GM21717 (cell line): ENCODE results near the gene LCN2.
"Not testable (repeated sequence)": the region's sequence is repeated elsewhere in the genome, so short reads cannot be mapped to it uniquely, and the experiment has no call there.

Experiments
- ATAC-seq: cut with Tn5 transposase; IDR thresholded peaks from one replicate; pipeline ENCODE4 v1.9.1; 2021; ENCODE audit warnings: mild to moderate bottlenecking, moderate library complexity; ENCODE audit not compliant: unreplicated experiment

LCN2 gene

GRCh38 chr9:128127568-128127989 is 21.7 kb upstream of the LCN2 start, which contains the start of gene PTGES2:
Gene PTGES2 (minus strand): TSS chr9:128127729. CDS start chr9:128127717, 12 bp downstream.
- peak; percentile 43 for ATAC-seq

DNA sequence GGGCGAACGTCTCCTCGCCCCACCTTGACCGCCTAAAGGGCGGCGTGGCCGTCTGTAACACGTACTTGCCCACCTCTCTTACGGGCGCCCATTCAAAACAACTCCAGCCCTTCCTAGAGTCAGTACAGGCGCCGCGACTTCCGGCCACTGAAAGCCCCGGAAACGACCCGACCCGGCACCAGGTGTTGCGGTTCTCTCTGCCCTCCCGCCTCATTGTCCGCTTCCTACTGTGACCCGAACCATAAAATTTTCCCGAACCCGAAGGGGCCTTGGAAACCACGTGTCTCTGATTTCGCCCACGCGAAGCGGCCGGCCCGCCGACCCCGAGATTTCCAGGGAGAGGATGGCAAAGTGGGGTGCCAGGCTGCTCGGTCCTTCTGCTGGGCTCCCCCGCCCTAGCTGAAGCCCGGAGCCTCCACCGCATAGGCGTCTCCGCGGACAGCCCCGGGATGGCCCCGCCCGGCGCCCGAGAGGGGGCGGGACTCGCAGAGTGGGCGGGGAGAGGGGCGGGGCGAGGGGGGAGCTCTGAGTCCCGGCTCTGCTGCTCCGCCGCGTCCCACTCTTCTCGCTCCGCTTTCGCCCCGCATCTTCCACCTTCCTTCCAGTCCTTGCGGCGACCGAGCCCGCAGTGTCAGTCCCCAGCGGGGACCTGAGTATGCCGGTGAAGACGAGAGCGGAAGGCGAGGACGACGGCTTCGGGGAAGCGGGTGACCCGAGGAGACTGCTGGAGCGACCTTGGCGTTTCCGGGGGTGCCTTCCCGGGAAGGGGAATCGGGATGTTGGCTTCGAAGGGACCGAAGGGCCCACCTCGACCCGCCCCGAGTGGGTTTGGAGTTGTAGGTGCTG is 21.0 kb upstream of the LCN2 start:
- ATAC-seq: peak; percentile 52

GRCh38 chr9:128128836-128129590 is 20.2 kb upstream of the LCN2 start:
- ATAC-seq: no peak

GRCh38 chr9:128129976-128130590 is 19.2 kb upstream of the LCN2 start:
- not testable (repeated sequence) for ATAC-seq

DNA sequence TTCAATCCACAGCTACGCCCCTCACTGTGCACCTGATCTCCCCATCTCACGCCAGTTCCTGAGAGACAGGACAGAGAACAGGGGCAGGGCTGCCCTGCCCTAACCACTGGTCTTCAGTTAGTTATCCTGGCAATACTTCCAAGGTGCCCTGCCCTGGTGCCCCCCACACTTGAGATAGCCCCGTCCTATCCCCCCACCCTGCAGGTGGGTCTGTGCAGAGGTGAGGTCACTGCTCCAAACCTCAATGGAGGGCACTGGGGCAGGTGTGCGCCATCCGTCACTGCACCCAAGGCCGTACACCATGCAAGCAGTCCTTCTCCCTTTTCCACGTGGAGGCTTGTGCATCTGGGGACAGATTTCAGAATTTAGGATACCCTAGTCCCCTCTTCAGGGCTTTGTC is 18.6 kb upstream of the LCN2 start:
- ATAC-seq: not testable (repeated sequence)

GRCh38 chr9:128131346-128131745 is 17.9 kb upstream of the LCN2 start:
- ATAC-seq: not testable (repeated sequence)

- not testable (repeated sequence) for ATAC-seq
Observed at GRCh38 chr9:128132139-128132538, 17.1 kb upstream of the LCN2 start.

DNA sequence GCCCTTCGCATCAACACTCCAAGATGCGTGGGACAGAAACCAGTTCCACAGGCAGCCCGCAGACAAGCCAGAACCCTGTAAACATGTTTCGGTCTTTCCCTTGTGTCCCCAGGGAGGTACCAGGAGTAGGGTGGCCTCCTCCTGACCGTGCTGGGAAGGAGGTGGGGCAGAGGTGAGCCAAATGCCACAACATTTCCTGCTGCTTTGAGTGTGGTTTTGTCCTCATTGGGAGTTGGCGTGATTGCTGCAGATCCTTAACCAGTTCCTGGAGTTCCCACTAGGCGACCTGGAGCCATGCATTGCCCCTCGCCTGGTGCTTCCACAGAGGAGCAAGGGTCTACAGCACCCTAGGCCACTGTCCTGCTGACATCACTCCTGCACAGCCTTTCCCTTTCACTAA is 13.7 kb upstream of the LCN2 start:
- not testable (repeated sequence) for ATAC-seq

DNA sequence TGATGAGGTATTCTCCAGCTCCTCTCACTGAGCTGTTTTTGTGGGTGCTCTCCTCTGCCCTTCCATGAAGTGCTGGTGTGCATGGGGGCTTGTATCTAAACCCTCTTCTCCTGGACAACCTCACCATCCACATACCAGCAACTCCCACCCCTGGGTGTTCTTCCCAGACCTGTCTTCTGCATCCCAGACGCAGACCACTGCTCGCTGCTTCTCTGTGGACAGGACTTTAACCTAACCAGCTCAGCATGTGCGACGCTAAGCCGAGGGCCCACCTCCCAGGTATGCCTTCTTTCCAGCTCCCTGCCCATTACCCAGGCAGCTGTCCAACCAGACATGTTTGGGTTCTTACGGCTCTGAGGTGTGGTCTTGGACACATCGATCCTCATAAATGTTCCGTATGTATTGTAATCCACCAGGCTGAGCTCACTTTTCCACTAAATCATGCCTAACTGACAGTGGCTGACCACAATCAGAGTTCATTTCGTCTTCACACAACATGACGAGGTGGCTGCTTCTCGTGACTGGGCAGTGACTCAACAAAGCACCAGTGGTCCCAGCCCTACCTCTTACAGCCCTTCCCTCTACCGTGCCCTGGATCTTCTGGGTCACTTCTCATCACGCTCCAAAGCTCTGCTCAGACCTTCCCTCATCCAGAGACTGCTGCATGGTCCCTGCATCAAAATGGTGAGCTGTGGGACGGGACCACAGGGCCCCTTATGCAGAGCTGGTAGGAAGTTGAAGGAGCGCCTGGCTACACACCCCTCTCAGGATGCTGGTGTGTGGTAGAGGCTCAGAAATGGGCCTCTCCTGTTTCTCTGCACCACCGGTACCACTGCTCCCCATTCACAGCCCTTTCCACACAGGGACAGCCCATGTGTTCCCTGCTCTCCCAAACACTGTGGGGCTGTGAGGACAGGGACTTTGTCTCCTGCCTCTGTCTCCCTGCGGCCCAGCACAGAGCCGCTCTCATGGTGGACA is 12.1 kb upstream of the LCN2 start:
- ATAC-seq: no peak

DNA sequence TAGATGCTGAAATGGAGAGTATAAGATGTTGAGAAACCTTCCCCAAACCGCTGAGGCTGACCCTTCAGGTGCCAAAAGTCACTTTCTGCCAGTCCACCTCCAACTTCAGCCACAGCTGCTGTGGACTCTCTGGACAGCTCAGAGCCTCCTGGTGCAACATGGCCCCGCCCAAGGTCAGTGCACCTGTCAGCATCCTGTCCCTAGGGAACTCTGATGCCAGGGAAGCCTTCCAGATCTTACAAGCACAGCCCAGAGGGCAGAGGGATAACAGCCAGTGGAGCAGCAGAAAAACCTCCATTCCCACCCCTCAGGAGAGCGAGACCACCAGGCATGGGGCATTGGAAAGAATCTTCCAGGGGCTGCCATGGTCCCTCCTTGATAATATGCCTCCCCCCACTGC is 11.3 kb upstream of the LCN2 start:
- no peak for ATAC-seq

GRCh38 chr9:128139621-128140020 is 9.6 kb upstream of the LCN2 start:
- no peak for ATAC-seq

GRCh38 chr9:128141604-128142003 is 7.6 kb upstream of the LCN2 start:
- ATAC-seq: no peak

GRCh38 chr9:128142061-128142460 is 7.2 kb upstream of the LCN2 start:
- ATAC-seq: no peak

GRCh38 chr9:128142596-128142995 is 6.7 kb upstream of the LCN2 start:
- ATAC-seq: no peak

- ATAC-seq: no peak
Observed at GRCh38 chr9:128143525-128144238, 5.6 kb upstream of the LCN2 start.

DNA sequence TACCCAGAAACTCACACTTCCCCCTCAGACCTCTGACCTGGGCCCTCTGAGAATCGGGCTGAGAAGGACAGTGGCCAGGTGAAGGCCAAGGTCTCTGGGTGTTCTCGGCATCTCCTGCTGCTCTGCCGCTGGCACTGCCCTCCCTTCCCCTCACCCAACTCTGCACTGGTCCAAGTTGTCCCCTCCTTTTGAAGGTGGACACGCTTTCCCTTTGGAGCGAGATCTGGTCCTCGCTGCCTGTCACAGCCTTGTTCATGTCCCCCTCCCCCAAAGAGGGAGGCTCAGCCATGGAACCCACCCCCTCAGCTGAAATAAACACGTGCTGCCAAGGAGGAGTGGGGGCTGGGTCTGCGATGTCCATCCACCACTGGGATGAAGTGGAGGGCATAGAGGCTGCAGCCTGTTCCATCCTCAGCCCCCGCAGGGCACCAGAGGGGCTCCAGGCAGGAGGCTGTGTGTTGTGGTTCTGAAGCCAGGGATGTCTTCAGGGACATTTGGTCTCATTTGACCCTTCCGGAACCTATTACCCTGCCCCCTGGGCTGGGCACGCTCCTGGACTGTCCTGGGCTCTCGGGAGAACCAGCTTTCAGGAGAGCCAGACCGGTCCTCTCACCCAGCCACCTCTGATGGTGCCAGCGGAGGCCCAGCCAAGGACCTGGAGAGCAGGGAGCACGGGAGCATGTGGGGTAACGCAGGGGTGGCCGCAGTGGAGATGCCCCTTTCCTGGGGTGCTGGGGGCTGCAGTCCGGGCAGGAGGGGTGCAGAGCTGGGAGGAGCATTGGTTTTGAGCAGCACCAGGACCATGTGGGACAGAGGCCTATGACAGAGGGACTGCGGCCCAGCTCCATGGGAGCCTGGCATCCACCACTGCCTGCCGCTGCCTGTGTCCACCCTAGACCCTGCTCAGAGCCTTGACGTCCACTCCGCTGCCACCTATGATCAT is 4.7 kb upstream of the LCN2 start:
- no peak for ATAC-seq

DNA sequence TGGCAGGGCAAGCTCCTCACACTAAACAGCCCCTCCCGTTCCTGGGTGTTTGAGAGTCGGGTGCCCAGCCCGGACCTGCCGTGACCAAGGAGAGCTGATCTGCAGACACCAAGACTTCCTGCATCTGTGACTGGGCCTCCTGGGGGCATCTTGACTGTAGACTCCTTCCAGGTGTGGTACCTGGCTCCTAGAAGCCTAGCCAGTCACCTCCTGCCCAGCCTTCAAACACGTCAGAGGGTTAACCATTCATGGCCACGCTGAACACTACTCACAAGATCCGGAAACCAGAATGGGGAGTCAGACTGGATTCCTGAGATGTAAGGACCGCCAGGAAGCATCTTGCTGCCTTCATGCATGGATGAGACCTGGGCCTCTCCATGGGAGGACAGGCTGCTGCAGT is 3.7 kb upstream of the LCN2 start:
- ATAC-seq: no peak

DNA sequence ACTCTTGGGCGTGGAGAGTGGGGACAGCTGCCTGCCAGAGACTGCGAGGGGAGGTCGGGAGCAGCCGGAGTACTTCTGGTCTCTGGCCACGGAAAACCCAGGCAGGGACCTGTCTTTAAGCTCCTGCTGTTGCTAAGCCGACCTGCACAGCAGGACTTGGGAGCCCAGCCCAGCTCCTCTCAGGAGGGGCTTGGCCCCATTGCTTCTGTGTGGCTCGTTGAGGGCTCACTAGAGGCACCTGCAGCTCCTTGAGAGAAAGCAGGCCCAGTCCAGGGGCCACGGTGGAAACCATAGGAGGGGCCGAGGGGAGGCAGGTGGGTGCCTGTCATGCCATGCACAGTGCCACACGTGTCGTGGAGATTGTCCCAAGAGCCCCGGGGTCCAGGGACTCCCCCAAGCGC is 3.3 kb upstream of the LCN2 start:
- no peak for ATAC-seq
